ENCODE results near the gene GAK.

The GAK gene

DNA sequence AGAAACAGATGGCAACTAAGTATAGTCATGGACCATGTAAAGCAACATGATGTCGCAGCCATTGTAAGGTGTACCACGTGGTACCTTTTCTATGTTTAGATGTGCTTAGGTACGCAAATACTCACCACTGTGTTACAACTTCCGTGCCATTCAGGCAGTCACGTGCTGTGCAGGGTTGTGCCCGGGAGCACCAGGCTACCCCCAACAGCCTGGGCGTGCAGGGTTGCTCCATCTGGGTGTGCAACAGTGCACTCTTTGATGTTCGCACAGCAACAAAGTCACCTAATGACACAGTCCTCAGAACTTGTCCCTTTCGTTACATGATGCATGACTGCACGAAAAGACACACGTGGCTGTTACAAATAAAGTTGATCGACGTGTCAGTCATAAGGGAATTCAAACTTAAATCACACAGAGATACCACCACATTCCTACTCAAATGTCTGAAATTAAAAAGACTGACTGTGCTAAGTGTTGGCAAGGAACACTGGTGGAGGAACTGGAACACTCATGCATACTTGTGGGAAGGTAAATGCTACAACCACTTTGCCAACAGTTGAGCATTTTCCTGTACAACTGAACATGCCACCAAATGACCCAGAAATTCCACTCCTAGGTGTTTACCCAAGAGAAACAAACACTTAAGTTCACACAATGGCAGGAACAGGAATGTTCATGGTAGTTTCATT, 130.5 kb downstream of the GAK start:
- DNase-seq = no peak

Data from NCI-H1694 (cell line).